A549 (cell line): ENCODE measurements around the gene C15orf62.

Experiments used
- JUNB ChIP-seq: fragments of >200 bp; sonication (Bioruptor Twin); formaldehyde crosslinking; IDR thresholded peaks from 2 replicates; pipeline ENCODE4 v1.6.1; 2016
- MAZ ChIP-seq: fragments of 150-350 bp; IDR thresholded peaks from 2 replicates; pipeline ENCODE4 v1.6.1; 2014; ENCODE audit warnings: antibody characterized with exemption, low read depth, low read length, borderline replicate concordance
- POLR2A ChIP-seq: IDR thresholded peaks from 2 replicates; pipeline ENCODE4 v1.6.1; 2012; ENCODE audit warnings: mild to moderate bottlenecking, low read length
- TF ChIP-seq, protein P1 (sequence below): fragments of >200 bp; sonication (Bioruptor Twin); formaldehyde crosslinking; IDR thresholded peaks from 3 replicates; pipeline ENCODE4 v1.5.1; 2016

DNA sequence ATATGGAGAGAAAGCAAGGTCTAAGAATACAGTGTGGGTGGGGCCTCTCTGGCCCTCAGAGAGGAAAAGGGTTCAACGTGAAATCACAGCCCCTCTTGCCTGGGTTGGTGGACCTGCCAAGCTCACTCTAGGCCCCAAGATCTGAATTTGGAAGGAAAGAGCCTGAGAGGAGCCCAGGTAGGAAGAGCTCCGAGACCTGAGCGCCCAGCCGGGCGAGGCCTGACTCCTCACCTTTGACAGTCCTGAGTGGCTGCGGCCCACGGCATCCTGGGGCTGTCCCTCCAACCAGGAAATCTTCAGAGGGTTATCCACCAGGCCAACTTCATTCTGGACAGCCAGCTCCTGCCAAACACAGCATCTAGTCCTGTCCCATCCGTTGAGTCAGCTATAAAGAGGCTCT is 3.7 kb downstream of the C15orf62 start:
- TF ChIP-seq, protein P1, sequence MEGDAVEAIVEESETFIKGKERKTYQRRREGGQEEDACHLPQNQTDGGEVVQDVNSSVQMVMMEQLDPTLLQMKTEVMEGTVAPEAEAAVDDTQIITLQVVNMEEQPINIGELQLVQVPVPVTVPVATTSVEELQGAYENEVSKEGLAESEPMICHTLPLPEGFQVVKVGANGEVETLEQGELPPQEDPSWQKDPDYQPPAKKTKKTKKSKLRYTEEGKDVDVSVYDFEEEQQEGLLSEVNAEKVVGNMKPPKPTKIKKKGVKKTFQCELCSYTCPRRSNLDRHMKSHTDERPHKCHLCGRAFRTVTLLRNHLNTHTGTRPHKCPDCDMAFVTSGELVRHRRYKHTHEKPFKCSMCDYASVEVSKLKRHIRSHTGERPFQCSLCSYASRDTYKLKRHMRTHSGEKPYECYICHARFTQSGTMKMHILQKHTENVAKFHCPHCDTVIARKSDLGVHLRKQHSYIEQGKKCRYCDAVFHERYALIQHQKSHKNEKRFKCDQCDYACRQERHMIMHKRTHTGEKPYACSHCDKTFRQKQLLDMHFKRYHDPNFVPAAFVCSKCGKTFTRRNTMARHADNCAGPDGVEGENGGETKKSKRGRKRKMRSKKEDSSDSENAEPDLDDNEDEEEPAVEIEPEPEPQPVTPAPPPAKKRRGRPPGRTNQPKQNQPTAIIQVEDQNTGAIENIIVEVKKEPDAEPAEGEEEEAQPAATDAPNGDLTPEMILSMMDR = no peak
- TF ChIP-seq JUNB (no peak), MAZ (no peak), POLR2A (no peak)
